GM12892 (cell line): ENCODE measurements around the gene EPN1.

Source experiments
- POLR2A ChIP-seq: IDR thresholded peaks from 2 replicates; pipeline ENCODE4 v1.6.1; 2011; ENCODE audit warnings: low read depth, low read length, control low read depth
- POLR2AphosphoS5 ChIP-seq: IDR thresholded peaks from 2 replicates; pipeline ENCODE4 v1.6.1; 2011; ENCODE audit warnings: low read depth, low read length, control low read depth
- TAF1 ChIP-seq: IDR thresholded peaks from 2 replicates; pipeline ENCODE4 v1.6.1; 2011; ENCODE audit warnings: low read depth, mild to moderate bottlenecking, control low read depth, low read length, borderline replicate concordance

DNA sequence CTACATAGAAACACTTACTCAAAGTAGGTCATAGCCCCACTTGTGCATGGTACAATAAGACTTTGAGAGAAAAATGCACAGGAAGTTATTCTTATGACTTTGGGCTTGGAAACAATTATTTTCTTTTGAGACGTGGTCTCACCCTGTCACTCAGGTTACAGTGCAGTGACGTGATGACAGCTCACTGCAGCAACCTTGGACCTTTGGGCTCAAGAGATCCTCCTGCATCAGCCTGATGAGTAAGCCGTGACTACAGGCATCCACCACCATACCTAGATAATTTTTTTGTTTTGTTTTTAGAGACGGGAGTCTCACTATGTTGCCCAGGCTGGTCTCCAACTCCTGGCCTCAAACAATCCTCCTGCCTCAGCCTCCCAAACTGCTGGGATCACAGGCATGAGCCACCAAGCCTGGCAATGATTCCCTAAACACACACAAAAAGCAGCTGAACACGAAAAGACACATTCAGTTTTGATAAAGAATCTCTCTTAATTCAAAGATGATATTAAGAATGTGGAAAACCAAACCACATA is 45.3 kb downstream of the EPN1 start:
- no peak for TF ChIP-seq POLR2A
- TF ChIP-seq POLR2AphosphoS5: no peak
- no peak for TF ChIP-seq TAF1
